Endothelial cell (in vitro differentiated cells): ENCODE data around the gene UACA. TPM values are rescaled to one million over a fixed set of nuclear protein-coding genes. Genes with fewer than 3 reads are reported as not detected.

Experiments
- DNase-seq: peaks from one replicate; pipeline ENCODE4 v3.0.0; 2021; ENCODE audit warnings: low spot score
- H3K27ac Mint-ChIP-seq: one replicate; pipeline ENCODE4 v1.8.0; 2021; ENCODE audit warnings: mixed read lengths, inconsistent platforms; ENCODE audit not compliant: unreplicated experiment
- H3K27me3 Mint-ChIP-seq: one replicate; pipeline ENCODE4 v1.8.0; 2021; ENCODE audit warnings: mild to moderate bottlenecking, moderate library complexity, mixed read lengths, inconsistent platforms; ENCODE audit not compliant: unreplicated experiment
- H3K36me3 Mint-ChIP-seq: one replicate; pipeline ENCODE4 v1.8.0; 2021; ENCODE audit warnings: mild to moderate bottlenecking, low read depth, mixed read lengths, inconsistent platforms; ENCODE audit not compliant: unreplicated experiment
- H3K4me1 Mint-ChIP-seq: one replicate; pipeline ENCODE4 v1.8.0; 2021; ENCODE audit warnings: mild to moderate bottlenecking, mixed read lengths, inconsistent platforms; ENCODE audit not compliant: unreplicated experiment
- H3K4me3 Mint-ChIP-seq: one replicate; pipeline ENCODE4 v1.8.0; 2021; ENCODE audit warnings: mild to moderate bottlenecking, mixed read lengths, inconsistent platforms; ENCODE audit not compliant: unreplicated experiment
- H3K9me3 Mint-ChIP-seq: one replicate; pipeline ENCODE4 v1.8.0; 2021; ENCODE audit warnings: mixed read lengths, inconsistent platforms; ENCODE audit not compliant: unreplicated experiment
- total RNA-seq: library from RNA; stranded (reverse); fragmentation: NEBNext Ultra II Directional; extraction: Animal tissue kit (Norgen Biotek cat#: 25700); gene quantifications from one replicate; pipeline ENCODE4 v1.2.1, GENCODE V29; 2021; ENCODE audit not compliant: unreplicated experiment
- TF ChIP-seq, protein P1 (sequence below): fragments of 200-600 bp; sonication (generic); IDR thresholded peaks from one replicate; pipeline ENCODE4 v1.5.0; 2021; ENCODE audit warnings: antibody characterized with exemption; ENCODE audit not compliant: unreplicated experiment

UACA gene
- total RNA-seq, 1 donor from 2014 or later, result 34.2 TPM

DNA sequence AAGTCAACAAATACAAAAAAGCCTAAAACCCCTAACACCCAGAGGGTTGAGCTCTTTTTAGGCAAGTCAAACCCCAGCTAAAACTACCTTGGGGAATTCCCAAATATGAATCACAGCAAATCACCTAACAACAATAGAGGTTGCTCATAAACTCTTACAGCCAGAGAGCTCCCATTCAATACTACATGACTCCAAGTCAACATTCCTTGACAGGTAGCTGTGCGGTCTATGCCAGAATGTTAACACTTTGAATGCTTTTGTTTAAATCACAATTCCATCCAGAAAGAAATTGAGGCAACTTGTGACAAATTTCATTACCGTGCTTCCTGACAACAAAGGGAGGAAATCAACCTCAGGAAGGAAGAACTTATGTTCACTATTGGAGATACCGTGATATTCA lies 7.5 kb upstream of the UACA start:
- Mint-ChIP-seq H3K9me3 (no peaks in the 10 kb centered on the region), H3K27me3 (no peaks in the 10 kb centered on the region), H3K4me1 (peaks cover 24% of the 10 kb centered on the region), H3K36me3 (no peaks in the 10 kb centered on the region), H3K27ac (peak overlapping the region; percentile 67), H3K4me3 (no peak overlapping the region)
- no peak for DNase-seq
- TF ChIP-seq, protein P1, sequence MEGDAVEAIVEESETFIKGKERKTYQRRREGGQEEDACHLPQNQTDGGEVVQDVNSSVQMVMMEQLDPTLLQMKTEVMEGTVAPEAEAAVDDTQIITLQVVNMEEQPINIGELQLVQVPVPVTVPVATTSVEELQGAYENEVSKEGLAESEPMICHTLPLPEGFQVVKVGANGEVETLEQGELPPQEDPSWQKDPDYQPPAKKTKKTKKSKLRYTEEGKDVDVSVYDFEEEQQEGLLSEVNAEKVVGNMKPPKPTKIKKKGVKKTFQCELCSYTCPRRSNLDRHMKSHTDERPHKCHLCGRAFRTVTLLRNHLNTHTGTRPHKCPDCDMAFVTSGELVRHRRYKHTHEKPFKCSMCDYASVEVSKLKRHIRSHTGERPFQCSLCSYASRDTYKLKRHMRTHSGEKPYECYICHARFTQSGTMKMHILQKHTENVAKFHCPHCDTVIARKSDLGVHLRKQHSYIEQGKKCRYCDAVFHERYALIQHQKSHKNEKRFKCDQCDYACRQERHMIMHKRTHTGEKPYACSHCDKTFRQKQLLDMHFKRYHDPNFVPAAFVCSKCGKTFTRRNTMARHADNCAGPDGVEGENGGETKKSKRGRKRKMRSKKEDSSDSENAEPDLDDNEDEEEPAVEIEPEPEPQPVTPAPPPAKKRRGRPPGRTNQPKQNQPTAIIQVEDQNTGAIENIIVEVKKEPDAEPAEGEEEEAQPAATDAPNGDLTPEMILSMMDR, result no peak

DNA sequence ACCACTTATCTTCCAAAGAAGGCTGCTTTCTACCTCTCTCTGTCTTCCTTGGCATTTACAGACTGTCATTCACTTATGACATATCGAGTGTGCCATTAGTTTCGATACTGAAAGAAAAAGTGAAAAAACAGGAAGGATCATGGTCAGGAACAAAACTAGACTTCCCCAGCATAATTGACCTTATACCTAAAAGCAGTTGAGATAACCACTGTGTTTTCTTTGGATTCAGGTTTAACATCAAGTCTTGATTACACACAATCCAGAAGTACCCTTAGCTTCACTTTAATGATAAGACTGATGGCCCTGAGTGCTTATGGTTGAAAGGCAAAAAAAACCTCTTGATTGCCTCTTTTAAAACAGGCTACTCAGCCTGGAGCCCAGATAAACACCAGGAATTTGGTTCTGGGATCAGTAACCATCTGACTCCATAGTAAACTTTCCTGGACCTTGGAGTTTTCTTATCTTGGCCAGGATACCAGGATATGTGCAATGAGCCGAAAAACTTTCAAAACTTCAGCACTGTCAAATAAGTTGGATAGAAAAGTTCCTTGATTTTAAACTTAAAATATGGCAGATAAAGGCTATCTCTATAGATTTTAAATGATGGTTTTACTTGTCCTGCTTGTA lies 5.0 kb upstream of the UACA start:
- Mint-ChIP-seq H3K4me3 (no peak overlapping the region), H3K36me3 (no peaks in the 10 kb centered on the region), H3K4me1 (peaks cover 28% of the 10 kb centered on the region), H3K27ac (no peak overlapping the region), H3K27me3 (peaks cover 2% of the 10 kb centered on the region), H3K9me3 (no peaks in the 10 kb centered on the region)
- TF ChIP-seq, protein P1, result no peak
- DNase-seq, result no peak

DNA sequence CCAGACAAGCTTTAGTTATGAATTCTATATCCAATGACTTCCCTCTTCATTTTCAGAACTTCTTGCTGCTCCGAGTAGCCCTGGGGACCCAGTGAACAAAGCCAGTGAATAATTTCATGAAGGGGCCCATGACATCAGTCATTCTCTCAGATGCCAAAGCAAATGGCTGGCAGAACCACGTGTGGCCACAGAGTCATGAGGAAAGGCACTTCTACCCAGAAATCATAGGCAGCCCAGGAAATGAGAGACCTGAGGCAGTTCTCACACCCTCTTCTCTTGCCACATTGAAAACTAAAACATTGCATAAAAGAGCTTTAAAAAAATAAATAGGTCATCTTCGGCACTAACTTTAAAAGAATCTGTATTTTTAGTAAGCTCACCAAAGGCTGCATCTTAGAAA lies 4.3 kb upstream of the UACA start:
- Mint-ChIP-seq H3K9me3 (no peaks in the 10 kb centered on the region), H3K4me1 (peaks cover 21% of the 10 kb centered on the region), H3K4me3 (no peak overlapping the region), H3K27me3 (peaks cover 2% of the 10 kb centered on the region), H3K27ac (no peak overlapping the region), H3K36me3 (no peaks in the 10 kb centered on the region)
- TF ChIP-seq, protein P1, result no peak
- DNase-seq, result no peak

DNA sequence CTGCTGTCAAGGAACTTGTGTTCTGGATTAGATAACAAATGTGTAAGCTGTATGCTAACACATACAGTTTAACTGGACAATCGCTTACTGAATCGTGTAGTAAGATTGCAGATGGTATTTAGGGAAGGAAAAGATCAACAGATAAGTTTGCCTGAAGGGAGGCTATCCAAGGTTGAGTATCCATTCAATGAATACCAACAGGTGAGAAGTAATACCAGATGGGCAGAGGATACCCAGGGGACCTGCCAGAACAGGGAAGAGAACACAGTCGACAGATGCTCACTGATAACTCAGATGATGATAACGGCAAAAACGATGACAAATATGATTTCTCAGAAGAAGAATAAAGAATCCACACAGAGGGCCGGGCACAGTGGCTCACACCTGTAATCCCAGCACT lies 3.2 kb upstream of the UACA start:
- Mint-ChIP-seq H3K9me3 (no peaks in the 10 kb centered on the region), H3K27ac (no peak overlapping the region), H3K36me3 (no peaks in the 10 kb centered on the region), H3K27me3 (peaks cover 4% of the 10 kb centered on the region), H3K4me3 (no peak overlapping the region), H3K4me1 (peaks cover 17% of the 10 kb centered on the region)
- TF ChIP-seq, protein P1, result no peak
- no peak for DNase-seq

DNA sequence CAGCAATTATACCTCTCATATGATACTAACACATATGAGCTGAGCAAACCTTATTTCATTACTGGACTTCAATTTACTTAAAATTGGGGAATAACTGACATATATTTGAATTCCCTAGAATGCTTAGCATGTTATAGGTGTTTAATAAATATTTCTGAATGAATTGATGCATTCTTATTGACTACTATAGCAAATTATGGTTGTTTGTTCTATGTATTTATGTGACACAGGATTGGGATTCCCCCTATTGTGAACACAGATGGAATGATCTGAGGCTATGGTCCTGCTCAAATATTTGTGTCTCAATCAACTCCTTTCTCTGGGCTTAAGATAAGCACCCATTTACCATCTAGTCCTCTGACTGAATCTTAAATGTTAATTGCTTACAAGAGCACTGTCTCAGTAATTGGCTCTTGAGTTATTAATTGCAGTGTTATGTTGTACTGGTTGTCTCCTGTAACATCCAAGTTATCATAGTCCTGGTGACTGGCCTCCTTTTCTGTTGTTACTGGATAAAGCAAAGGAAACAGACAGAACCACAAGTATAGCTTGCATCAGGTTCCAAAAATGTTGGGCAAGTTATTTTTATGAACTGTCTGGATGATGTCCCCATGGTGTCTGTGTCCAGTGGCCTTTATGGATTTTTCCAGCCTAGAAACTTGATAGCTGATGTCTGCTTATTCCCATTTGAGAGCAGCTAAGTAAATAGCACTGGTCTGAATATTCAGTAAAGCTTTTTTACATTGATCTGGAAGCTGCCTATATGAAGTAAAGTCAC lies 2.3 kb upstream of the UACA start:
- Mint-ChIP-seq H3K9me3 (no peaks in the 10 kb centered on the region), H3K36me3 (no peaks in the 10 kb centered on the region), H3K4me3 (no peak overlapping the region), H3K27me3 (peaks cover 4% of the 10 kb centered on the region), H3K27ac (no peak overlapping the region), H3K4me1 (peaks cover 8% of the 10 kb centered on the region)
- no peak for DNase-seq
- TF ChIP-seq, protein P1, result no peak
